ENCODE measurements around the gene VWA2. TPM values are rescaled to one million over a fixed set of nuclear protein-coding genes. Genes with fewer than 3 reads are reported as not detected.

The VWA2 gene
- total RNA-seq, 1 donor from 2014 or later, result not detected

DNA sequence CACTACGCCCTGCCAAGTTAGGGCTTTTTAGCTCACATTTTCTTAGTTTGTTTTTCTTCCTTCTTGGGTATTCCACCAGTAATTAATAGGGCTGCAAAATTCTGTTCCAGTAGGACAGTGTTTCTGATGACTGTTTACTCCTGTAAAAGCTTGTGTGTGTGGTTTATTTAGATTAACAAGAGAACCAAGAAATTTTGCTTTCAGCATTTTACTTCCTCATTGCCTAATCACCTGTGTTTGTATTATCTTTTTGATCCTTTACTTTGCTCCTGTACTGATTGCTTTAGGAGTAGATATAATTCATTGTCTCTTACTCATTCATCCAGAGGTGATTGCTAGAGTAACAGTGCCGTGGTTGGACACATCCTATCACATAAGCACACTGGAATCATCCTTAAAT, 32.2 kb upstream of the VWA2 start:
- no peaks in the 10 kb centered on the region for H3K9me3 ChIP-seq (replicated peaks)
- H3K27ac ChIP-seq (replicated peaks), result no peak overlapping the region
- no peak overlapping the region for H3K4me3 ChIP-seq
- TF ChIP-seq, protein P1, sequence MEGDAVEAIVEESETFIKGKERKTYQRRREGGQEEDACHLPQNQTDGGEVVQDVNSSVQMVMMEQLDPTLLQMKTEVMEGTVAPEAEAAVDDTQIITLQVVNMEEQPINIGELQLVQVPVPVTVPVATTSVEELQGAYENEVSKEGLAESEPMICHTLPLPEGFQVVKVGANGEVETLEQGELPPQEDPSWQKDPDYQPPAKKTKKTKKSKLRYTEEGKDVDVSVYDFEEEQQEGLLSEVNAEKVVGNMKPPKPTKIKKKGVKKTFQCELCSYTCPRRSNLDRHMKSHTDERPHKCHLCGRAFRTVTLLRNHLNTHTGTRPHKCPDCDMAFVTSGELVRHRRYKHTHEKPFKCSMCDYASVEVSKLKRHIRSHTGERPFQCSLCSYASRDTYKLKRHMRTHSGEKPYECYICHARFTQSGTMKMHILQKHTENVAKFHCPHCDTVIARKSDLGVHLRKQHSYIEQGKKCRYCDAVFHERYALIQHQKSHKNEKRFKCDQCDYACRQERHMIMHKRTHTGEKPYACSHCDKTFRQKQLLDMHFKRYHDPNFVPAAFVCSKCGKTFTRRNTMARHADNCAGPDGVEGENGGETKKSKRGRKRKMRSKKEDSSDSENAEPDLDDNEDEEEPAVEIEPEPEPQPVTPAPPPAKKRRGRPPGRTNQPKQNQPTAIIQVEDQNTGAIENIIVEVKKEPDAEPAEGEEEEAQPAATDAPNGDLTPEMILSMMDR (IDR thresholded peaks at IDR 0.05; ENCODE audit: borderline replicate concordance), result no peak
- no peaks in the 10 kb centered on the region for H3K27me3 ChIP-seq (ENCODE audit: low read depth)
- intact Hi-C loops (cut with micrococcal nuclease), result no loop called here
- DNase-seq, result no peak
- H3K36me3 ChIP-seq, result no peaks in the 10 kb centered on the region
- no peaks in the 10 kb centered on the region for H3K4me1 ChIP-seq

DNA sequence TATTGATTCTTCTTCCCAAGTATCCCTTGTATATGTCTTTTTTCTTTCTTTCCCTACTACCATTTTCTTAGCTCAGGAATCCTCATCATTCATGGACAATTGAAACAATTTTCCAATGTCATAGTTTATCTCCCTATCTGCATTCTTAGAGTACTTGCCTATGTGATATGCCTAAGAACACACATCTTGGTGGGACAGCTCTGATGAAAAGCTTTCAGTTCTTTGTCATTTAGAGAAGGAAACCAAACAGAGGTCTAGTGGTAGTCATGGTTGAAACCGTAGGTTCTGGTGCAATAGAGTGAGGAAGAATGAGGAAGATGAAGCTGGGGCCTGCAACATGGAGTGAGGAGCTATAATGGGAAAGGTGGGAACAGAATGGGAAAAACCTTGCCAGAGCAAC, 31.7 kb upstream of the VWA2 start:
- H3K4me1 ChIP-seq, result no peaks in the 10 kb centered on the region
- H3K27me3 ChIP-seq (ENCODE audit: low read depth), result no peaks in the 10 kb centered on the region
- DNase-seq, result no peak
- TF ChIP-seq, protein P1 (IDR thresholded peaks at IDR 0.05; ENCODE audit: borderline replicate concordance), result no peak
- intact Hi-C loops (cut with micrococcal nuclease), result no loop called here
- no peak overlapping the region for H3K4me3 ChIP-seq
- no peaks in the 10 kb centered on the region for H3K36me3 ChIP-seq
- H3K27ac ChIP-seq (replicated peaks), result no peak overlapping the region
- no peaks in the 10 kb centered on the region for H3K9me3 ChIP-seq (replicated peaks)

DNA sequence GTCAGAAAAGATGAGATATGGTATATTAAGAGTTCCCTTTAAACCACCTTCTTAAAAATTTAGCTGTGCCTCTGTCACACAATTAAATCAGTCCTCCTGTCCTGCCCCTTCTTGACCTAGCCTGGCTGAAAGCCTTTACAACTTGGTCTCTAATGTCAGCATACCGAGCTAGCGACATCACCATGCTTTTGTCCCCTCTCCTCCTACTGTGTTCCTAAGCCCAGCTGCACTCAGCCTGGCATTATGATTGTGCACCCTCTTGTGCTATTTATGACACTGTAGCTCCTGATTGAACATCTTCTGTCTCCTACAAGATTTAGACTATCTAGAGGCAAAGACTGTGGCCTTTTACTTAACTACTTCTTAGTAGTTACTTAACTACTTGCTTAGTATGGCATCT, 30.7 kb upstream of the VWA2 start:
- intact Hi-C loops (cut with micrococcal nuclease), result no loop called here
- DNase-seq, result no peak

DNA sequence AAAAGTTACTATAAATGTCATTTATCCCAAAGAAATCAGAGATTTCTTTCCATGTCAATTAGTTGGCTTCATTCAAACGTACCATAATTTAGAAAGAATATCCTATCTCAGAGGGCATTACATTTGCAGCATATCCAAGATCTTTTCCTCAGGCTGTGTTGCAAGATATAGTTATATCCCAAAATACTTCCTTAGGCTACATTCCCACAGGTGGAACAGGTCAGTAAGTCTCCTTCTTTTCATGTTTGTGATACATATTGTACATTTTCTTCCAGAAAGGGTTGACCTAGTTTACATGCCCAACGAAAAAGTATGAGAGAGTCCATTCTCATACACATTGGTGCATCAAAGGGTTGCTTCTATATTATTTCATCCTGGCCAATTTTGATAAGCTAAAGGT, 26.9 kb upstream of the VWA2 start:
- TF ChIP-seq, protein P1 (IDR thresholded peaks at IDR 0.05; ENCODE audit: borderline replicate concordance), result no peak
- Histone ChIP-seq H3K27me3 (ENCODE audit: low read depth) (no peaks in the 10 kb centered on the region), H3K27ac (replicated peaks) (no peak overlapping the region), H3K4me1 (no peaks in the 10 kb centered on the region), H3K9me3 (replicated peaks) (no peaks in the 10 kb centered on the region), H3K36me3 (no peaks in the 10 kb centered on the region), H3K4me3 (no peak overlapping the region)
- intact Hi-C loops (cut with micrococcal nuclease), result no loop called here
- no peak for DNase-seq

More for the DNA sequence above, 30.7 kb upstream of the VWA2 start:
- Histone ChIP-seq H3K9me3 (replicated peaks) (no peaks in the 10 kb centered on the region), H3K27ac (replicated peaks) (no peak overlapping the region), H3K27me3 (ENCODE audit: low read depth) (no peaks in the 10 kb centered on the region), H3K4me3 (no peak overlapping the region), H3K4me1 (no peaks in the 10 kb centered on the region), H3K36me3 (no peaks in the 10 kb centered on the region)
- TF ChIP-seq, protein P1 (IDR thresholded peaks at IDR 0.05; ENCODE audit: borderline replicate concordance), result no peak

DNA sequence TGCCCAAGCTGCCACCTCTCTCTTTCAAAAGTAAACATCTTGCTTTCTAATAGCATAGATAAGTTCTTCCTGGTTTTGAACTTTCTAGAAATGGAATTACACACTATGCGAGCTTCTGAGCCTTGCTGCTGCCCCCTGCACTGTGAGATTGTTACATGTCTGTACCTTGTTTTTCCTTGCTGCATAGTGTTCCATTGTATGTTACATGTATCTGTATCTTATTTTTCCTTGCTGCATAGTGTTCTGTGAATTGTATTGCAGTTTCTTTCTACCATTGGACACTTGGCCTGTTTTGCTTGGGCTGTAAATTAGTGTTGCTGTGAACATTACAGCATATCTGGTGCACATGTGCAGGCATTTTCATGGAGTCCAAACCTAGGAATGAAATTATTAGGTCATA, 24.0 kb upstream of the VWA2 start:
- no peaks in the 10 kb centered on the region for H3K9me3 ChIP-seq (replicated peaks)
- no peak for DNase-seq
- TF ChIP-seq, protein P1 (IDR thresholded peaks at IDR 0.05; ENCODE audit: borderline replicate concordance), result no peak
- H3K27me3 ChIP-seq (ENCODE audit: low read depth), result no peaks in the 10 kb centered on the region
- H3K27ac ChIP-seq (replicated peaks), result no peak overlapping the region
- no peaks in the 10 kb centered on the region for H3K4me1 ChIP-seq
- no peaks in the 10 kb centered on the region for H3K36me3 ChIP-seq
- no peak overlapping the region for H3K4me3 ChIP-seq
- intact Hi-C loops (cut with micrococcal nuclease), result no loop called here

DNA sequence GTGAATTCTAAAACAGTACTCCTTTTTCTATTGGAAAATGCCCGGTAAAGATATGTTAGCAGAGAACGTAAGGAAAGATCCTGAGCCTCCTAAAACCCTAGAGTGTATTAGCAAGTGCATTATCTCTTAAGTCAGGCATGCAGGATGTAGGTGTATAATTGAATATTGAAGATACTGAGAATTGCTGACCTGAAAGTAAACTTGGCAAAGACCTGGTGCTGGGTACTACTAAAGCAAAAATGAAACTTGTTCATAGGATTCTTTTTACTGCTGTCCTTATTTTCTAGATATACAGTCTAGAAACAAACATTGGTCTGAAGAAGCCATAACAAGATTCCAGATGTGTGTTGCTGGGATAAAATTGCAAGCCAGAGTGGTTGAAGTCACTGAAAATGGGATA, 18.8 kb upstream of the VWA2 start:
- Histone ChIP-seq H3K9me3 (replicated peaks) (no peaks in the 10 kb centered on the region), H3K36me3 (no peaks in the 10 kb centered on the region), H3K4me1 (peaks cover 10% of the 10 kb centered on the region), H3K27ac (replicated peaks) (no peak overlapping the region), H3K4me3 (no peak overlapping the region), H3K27me3 (ENCODE audit: low read depth) (no peaks in the 10 kb centered on the region)
- intact Hi-C loops (cut with micrococcal nuclease), result no loop called here
- TF ChIP-seq, protein P1 (IDR thresholded peaks at IDR 0.05; ENCODE audit: borderline replicate concordance), result no peak
- DNase-seq, result no peak

Measured in left ventricle myocardium inferior (tissue), 1 donor.